ENCODE results near the gene PTBP1.

DNA sequence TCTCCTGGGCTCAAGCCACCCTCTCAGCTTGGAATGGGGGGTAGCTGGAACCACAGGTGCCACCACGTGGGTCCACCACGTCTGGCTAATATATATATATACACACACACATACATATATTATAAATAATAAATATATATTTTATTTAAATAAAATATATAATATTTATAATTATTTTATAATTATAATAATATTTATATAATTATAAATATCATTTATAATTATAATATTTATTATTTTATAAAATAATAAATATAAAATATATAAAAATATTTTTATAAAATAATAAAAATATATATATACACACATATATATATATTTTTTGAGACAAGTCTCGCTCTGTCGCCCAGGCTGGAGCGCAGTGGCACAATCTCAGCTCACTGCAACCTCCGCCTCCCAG is 57.3 kb downstream of the PTBP1 start:
- TF ChIP-seq, protein P1, sequence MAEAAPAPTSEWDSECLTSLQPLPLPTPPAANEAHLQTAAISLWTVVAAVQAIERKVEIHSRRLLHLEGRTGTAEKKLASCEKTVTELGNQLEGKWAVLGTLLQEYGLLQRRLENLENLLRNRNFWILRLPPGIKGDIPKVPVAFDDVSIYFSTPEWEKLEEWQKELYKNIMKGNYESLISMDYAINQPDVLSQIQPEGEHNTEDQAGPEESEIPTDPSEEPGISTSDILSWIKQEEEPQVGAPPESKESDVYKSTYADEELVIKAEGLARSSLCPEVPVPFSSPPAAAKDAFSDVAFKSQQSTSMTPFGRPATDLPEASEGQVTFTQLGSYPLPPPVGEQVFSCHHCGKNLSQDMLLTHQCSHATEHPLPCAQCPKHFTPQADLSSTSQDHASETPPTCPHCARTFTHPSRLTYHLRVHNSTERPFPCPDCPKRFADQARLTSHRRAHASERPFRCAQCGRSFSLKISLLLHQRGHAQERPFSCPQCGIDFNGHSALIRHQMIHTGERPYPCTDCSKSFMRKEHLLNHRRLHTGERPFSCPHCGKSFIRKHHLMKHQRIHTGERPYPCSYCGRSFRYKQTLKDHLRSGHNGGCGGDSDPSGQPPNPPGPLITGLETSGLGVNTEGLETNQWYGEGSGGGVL (CRISPR knock-in tag; IDR thresholded peaks at IDR 0.05) = no peak
- TF ChIP-seq SMAD3 (CRISPR knock-in tag; conservative IDR thresholded peaks at IDR 0.05) = no peak

All from K562 (cell line).